GM15510 (cell line): Measurements from ENCODE around the gene CRIP1.

Experiments used
- POLR2A ChIP-seq: IDR thresholded peaks from 3 replicates; pipeline ENCODE4 v1.6.1; 2011; ENCODE audit warnings: borderline replicate concordance; ENCODE audit not compliant: insufficient read length; ENCODE audit errors: extremely low read depth

Gene CRIP1

DNA sequence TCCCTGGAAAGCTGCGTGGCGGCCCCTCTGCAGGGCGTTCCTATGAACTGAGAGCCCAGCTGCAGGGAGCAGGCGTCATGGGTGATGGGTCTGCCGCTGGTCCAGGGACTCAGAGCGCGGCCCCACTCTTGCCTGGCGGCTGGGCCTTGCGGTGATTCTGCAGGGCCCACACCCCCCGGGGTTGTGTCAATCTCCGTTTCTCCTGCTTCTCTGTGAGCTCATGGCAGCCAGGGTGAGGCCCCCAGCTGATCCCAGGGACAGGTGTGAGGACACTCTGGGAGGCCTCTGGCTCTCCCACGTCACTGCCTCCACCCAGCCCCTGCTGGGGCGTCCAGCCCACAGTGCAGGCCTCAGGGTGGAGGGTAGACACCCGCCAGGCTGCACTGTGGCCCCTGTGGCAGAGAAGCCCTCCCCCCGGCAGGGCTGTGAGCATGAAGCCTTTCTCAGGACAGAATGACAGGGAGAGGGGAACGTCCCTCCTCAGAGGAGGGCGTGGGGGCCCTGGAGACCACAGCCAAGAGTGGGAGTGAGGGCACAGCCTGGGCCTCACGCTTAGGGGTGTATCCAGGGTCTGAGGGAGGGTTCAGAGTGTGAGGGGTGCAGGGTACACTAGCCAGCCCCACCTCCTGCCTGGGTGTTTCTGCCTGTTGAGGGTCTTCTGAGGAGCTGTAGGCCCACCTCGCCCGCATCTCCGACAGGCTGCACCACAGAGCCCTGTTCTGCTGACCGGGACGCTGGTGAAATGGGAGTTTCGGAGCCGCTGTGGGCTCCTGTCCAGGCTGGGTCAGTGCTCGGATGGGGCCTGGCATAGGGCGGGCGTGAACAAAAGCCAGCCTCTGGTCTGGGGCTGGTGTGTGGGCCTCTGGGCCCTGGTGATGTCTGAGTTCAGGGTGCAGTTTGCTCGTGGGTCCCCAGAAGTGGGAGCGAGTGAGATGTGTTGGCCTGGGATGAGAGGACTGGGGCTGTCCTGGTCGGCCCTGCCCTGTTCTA, 38.7 kb upstream of the CRIP1 start:
- TF ChIP-seq POLR2A = no peak

DNA sequence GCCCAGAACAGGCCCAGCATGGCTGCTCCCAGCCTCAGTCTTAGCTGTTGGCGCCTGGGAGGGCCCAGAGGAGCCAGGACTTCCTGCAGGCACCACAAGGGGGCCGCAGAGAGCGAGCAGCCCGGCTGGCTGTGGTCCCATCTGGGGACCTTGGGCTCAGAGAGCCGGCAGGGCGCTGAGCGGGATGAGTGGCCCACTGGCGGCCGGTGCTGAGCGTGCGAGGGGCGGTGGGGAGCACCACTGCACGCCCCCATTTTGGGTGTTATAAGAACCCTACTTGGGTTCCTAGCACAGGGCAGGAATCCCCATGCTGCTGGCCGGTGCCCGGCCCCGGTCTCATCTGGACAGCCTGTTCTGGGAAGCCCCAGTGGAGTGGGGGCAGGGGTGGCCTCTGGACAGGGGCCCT, 38.0 kb upstream of the CRIP1 start:
- TF ChIP-seq POLR2A = no peak

- no peak for TF ChIP-seq POLR2A
These were observed 37.2 kb upstream of the CRIP1 start for GRCh38 chr14:105449276-105450122.

GRCh38 chr14:105450123-105450505, 36.6 kb upstream of the CRIP1 start:
- no peak for TF ChIP-seq POLR2A

DNA sequence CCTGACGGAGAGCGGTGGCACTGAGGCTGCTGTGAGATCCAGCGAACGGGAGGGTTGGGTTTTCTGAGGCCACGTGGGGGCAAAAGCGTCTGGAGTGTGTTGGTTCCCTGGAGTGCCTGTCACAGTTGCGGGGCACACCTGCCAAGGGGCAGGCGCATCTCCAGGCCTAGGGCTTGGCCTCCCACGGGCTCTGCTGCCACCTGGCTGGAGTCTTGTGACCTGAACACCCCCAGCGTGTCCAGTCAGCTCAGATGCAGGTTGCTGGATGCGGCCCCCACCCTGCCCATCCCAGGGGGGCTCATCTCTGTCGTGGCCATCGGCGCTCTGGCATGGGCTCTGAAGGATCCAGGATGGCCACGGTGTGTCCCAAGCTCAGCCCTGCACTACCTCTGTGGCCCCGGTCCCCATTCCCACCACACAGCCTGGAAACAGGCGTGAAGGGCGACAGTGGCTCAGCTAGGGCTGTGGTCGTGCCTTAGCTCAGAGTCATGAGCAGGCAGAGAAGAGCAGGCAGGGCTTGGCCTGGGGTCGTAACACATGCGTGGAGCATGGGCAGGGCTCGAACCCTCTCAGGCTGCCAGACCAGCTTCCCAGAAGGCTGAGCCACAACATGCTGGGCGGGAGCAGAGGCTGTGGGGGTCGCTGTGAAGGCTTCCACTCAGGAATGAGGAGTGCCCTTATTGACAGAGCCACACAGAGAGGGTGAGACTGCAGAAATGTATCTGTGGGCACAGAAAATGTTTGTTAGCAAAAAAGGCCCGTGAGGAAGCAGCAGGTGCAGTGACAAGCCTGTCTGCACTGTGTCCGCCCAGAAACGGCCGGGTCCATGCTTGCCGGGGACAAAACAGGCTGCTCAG, 35.6 kb upstream of the CRIP1 start:
- no peak for TF ChIP-seq POLR2A

- TF ChIP-seq POLR2A = no peak
These were observed 33.7 kb upstream of the CRIP1 start for GRCh38 chr14:105452963-105453362.

GRCh38 chr14:105453847-105454246, 32.8 kb upstream of the CRIP1 start:
- TF ChIP-seq POLR2A = no peak

DNA sequence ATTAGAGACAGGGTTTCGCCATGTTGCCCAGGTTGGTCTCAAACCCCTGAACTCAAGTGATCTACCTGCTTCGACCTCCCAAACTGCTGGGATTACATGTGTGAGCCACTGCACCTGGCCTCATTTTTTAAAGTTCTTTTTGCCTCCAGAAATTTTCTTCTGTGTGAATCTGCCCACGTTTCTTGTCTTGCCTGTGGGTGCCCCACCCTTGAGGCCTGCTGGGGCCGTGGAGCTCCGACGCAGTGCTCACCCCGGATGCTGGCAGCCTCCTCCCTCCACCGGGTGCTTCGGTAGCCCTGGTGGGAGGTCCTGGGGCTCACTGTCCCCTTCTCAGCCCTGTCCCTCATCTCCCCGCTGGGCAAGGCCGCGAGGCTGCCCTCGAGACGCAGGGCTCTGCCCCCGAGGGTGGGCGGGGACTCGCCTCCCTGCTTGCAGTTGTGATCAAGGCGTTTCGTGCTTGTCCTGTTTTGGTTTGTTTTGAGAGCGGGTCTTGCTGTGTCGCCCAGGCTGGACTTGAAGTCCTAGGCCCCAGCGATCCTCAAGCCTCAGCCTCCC, 31.5 kb upstream of the CRIP1 start:
- TF ChIP-seq POLR2A = no peak

DNA sequence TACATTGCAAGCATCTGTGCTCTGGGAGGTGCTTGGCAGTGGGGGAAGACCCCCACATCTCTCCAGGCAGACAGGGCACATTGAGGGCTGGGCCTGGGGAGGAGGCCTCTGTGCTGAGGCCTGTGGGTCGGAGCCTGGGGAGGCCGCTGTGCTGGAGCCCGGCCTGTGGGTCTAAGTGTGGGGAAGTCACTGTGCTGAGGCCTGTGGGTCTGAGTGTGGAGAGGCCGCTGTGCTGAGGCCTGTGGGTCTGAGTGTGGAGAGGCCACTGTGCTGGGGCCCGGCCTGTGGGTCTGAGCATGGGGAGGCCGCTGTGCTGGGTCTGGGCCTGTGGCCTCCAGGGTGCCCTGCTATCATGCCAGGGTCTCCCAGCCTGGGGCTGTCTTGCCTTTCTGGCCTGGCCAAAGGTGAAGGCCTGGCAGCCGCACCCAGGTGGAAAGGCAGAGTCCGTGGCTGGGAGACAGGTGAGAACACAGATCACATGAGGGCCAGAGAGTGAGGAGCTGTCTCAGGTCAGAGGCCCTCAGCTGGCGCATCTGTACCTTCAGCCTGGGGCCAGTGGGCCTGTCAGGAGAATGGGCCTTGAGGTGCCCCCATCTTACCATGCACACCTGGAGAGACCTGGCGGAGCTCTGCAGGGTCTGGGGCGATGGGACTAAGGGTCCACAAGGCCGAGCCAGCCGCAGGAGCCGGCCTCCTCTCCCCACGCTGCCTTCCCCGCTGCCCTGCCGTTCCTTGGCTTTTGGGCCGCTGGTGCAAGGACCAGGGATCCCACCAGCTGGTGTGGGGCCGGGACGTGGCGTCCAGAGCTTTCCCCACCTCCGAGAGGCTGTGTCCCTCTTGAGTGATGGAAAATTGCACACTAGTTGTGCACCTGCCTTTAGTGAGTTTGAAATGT, 30.7 kb upstream of the CRIP1 start:
- TF ChIP-seq POLR2A = no peak

- no peak for TF ChIP-seq POLR2A
These were observed 29.7 kb upstream of the CRIP1 start for GRCh38 chr14:105456736-105457617.

DNA sequence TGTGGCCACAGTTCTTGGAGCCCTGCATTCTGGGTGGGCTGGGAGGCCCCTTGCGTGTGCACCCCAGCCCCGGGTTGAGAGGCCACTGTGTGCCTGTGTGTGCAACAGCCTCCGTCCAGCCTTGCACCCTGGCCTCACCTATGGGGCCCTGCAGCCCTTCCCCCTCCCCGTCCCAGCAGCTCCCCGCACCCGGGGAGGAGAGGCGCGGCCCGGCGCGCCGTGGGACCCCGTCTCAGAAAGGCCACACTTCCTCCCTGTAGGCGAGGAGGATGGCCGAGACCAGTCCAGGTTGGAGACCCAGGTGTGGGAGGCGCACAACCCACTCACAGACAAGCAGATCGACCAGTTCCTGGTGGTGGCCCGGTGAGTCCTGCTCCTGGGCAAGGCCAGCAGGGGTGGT, 28.7 kb upstream of the CRIP1 start:
- TF ChIP-seq POLR2A = no peak

- TF ChIP-seq POLR2A = no peak
These were observed 28.1 kb upstream of the CRIP1 start for GRCh38 chr14:105458571-105458970.
